ENCODE data around the gene CBLN4.

CBLN4 gene

DNA sequence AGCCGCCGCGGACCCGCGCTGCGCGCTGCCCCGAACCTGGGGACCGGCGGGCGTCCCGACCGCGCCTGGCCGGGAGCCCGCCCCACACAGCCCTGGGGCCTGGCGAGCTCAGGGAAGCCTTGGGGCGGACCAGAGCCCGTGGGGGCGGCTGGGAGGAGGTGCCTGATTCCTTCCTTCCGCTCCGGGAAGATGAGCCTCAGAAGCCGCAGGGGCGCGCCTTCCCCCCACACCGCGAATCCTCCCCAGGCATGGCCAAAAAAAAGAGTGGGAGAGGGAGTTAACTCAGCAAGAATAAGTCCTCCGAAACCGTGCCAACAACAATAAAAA is at the start of gene CBLN4:
Gene CBLN4 (minus strand): TSS at position 131 of the 327 bp plus-strand sequence. CDS start 1,348 bp downstream, outside the sequence.
- DNase-seq (ENCODE audit: low read depth in 3 of 3): no peak

DNA sequence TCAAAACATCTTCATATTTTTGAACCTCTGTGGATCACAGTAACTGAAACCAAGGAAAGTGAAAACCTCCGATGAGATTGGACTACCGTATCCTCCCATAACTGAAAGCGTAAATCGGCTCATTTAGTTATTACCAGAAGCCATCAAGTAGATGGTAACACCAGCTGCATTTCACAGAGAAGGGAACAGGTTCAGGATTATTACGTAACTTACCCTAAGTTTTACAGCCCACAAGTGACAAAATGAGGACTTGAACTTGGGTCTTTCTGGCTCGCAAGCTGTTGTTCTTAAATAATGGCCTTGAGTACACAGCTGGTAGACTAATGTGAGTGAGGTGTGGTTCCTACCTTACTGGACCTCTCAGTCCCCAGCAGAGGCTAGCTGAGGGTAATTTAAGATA is 37.9 kb upstream of the CBLN4 start:
- no peak for DNase-seq (ENCODE audit: low read depth in 3 of 3)

DNA sequence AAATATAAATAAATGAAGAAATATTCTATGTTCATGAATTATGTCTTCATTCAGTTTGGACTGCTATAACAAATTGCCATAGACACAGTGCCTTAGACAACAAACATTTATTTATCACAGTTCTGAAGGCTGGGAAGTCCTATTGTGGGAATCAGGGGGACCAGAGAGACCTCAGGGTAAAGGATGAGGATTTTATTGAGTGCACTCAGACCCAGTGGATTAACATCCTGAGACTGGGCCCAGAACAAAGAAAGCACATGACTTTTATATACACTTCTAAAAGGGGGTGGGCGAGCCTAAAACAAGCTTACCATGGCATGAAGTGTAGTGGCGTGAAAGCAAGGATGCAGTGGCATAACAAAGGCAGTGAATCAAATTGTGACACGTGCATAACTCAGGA is 26.9 kb upstream of the CBLN4 start:
- DNase-seq (ENCODE audit: low read depth in 3 of 3): no peak

DNA sequence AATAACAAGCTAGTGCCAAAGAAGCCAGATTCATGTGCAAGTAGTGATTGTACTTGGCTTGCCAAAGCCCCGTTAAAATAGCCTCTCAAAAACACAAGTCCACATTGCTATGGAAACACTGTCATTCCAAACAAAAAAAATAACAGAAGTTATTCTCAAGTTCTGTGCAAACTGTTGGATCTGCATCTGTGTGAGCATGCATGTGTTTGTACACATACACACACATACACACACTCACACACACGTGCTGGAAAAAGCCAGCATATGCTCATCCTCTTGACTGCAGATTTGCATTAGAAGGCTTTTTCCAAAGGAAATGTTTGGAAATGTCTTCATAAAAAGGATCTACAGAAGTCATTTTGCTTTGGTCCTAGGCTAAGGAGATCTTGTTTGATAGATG is 13.4 kb upstream of the CBLN4 start:
- no peak for DNase-seq (ENCODE audit: low read depth in 3 of 3)

DNA sequence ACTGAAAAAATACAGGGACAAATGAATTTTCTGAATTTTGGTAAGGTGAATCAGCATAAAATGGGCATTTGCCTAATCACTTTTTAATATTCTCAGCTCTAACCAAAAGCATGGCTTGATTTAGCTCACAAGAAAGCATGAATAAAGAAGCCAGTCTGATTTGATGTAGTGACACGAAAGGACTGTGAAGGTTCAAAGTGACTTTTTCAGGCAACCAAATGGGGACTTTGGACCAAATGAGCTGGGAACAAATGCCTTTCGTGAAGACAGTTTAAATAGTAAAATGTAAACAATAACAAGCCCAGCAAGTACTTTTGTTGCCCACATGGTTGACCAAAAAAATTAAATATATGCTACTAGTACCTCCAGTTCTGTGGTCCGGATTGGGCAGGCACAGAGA is 12.9 kb upstream of the CBLN4 start:
- no peak for DNase-seq (ENCODE audit: low read depth in 3 of 3)

DNA sequence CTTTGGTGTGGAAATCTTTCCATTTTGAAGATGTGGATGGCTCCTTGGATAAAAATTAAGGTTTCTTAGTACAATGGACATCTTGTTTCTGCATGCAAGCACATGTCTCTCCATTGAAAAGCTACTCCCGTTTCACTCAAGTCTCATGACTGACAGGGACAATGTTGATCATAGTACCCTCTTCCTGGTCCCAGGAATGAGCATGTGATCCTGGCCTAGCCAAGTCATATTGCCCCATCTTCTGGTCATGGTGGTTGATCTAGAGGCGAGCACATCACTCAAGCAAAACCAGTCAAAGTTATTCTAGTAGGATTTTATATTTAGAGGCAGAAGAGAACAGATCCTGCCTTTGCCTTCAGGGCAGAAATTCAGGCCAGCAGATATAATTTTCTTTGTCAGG is 12.2 kb upstream of the CBLN4 start:
- DNase-seq (ENCODE audit: low read depth in 3 of 3): no peak

DNA sequence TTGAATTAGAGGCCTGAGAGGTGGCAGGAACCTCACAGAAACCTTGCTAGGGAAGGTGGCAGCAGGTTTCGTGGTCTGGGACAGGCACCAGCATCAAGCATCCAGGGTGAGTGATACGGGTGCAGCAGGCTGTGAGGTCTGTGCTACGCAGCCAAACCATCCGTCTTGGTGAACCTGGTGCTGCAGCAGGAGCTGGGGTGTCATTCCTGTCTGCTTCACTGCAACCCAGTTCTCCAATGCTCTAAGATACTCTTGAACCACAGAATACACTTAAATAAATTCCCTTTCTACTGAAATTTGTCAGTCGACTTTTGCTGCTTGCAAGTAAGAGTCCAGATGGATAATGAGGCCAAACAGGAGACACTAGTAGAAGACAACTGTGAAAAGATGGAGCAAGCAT is 9.7 kb upstream of the CBLN4 start:
- no peak for DNase-seq (ENCODE audit: low read depth in 3 of 3)

DNA sequence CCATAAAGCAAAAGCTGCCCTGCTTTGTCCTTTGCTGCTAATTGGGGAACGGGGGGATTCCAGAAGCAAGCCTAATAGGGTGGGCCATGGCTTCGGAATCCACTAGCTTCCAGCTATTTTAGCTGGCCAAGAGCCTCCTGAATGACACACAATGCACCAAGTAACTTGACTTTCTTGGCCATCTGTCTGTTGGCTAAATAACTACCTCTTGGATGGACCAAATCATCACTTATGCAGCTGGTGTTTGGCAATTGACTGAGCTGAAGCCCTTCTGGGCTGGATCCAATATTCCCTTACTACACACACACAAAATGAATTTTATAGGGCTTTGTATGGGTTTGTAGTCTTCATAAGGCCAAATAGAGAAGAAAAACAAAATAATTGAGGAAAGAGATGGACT is 8.8 kb upstream of the CBLN4 start:
- no peak for DNase-seq (ENCODE audit: low read depth in 3 of 3)

DNA sequence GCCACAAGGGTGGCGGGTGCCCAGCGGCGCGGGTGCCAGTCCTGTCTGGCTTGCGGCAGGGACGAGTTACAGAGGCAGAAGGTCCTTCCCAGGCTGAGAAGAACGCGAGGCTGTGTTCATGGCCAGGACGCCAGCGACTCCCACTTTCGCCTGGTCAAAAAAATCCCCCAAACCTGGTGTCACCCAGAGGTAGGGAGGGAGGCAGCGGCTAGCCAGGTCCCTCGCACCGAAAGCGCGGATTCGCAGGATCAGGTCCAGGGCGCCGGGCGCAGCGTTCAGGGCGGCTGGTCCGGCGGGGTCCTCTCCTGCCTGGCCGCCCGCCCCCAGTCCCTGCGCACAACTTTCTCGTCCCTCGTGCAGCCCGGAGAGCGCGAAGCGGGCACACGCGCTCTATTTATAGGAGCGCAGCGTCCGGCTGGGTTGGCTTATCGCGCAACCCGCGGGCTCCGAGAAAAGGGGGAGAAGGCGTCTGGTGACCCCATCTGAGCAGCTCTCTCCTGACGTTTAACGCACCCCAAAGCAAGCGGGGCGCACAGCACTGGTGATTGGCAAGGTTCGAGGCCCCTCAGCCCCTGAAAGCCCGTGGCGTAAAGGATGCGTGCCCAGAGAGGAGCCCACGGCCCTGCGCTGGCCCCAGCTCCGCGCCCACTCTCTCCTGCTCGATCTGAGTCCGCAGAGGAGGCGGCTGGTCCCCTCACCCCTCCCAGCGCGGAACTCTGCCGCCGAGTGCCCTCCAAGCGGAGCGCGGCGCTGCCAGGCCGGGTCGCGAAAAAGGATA is 519 bp downstream of the CBLN4 start:
- DNase-seq (ENCODE audit: low read depth in 3 of 3): no peak

DNA sequence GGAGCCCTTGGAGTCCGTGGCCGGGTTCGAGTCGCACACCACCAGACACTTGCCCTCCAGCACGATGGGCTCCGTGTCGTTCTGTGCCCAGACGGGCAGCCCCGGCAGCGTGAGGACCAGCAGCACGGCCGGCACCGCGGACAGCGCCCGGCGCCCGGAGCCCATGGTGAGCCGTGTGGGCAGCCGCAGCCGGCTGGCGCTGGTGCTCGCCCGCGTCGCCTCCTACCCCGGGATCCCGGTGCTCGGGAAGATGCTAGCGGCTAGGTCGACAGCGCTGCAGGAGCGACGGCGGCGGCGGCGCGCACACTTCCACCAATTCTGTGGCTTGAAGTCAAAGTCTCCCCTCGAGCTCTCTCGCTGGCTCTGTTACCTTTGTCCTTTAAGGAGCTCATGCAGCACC is 1.3 kb downstream of the CBLN4 start:
- no peak for DNase-seq (ENCODE audit: low read depth in 3 of 3)

DNA sequence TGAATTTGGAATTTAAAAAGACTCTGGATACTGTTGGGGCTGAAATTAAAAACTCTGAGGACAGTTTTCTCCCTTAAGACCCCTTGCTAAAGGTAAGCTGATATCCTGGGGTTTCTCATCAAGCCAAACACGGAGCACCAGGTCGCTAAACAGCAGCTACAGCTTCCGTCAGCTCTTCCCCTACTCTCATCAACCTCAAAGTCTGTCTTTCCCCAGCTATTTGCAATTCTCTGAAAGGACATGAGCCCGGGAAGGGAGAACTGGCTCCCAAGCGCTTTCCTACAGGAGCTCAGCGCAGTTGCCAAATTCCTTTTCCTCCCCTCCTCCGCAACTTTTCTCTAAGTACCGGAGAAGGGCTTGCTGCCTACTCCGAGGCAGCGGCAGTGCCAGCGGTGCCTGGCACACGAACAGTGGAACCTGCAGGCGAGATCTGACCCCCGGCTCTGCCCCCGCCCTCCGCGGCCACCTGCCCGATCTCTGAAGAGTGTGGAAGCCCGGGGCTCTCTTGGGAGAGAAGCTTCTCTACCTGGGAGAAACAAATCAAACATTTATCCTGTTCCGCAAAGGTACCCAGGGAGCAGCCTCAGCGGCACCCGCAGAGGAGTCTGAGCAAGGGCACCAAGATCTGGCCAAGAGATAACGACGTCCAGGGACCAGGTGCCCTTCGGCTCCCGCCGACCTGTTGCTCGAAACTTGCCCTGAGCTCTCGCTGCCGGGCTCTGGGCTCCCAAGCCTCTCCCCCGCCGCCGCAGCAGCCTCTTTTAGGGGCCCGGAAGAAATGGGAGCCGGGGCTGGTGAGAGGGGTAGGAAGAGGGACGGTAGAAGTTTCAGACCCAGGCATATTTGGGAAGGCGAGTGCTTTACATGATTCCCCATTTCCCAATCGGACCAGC is 2.2 kb downstream of the CBLN4 start:
- no peak for DNase-seq (ENCODE audit: low read depth in 3 of 3)

DNA sequence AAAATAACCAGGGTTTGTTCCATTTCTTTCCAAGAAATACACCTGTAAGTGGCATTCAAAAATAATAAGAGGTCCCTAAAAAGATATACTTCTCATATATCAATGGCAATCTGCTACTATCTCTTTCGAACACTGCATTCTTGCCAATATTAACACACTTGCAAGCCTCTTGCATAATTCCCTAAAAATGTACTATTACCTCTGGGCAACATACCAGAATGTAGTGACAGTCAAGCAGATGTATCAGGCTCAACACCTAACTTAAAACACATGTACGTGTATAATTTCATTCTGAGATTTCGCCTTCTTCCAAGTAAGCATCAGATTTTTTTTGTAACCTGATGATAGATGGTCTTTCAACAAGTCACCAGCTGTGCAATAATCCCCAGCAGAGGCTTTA is 3.4 kb downstream of the CBLN4 start:
- DNase-seq (ENCODE audit: low read depth in 3 of 3): no peak

DNA sequence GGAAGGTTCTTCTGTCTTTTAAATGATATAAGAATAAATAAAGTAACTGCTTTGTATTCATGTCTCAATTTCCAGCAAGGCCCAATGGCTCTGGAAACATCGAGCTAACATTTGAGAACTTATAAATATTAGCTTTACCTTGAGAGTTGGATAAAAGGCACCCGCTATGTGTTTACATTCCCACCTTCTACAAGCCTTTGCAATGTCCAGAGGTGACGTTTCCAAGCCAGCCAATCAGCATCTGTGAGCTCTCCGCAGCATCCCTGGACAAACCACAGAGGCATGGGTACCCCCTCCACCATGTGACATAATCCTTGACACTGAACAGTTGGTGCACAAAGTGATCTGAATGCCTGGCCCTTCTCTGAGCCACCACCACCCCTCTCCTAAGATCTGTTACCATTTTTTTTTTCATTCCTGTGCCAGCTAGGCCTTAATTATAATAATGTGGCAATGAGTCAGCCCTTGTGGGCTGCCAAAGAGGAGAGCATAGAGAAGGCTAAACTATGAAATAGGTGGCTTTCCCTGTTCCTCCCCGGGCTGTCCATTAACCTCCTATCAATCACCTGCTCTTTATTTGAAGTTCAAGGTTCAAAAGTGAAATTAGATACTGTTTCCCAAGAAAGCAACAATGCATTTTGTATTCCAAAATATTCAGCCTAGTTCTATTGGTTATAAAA is 4.1 kb downstream of the CBLN4 start:
- DNase-seq (ENCODE audit: low read depth in 3 of 3): no peak

DNA sequence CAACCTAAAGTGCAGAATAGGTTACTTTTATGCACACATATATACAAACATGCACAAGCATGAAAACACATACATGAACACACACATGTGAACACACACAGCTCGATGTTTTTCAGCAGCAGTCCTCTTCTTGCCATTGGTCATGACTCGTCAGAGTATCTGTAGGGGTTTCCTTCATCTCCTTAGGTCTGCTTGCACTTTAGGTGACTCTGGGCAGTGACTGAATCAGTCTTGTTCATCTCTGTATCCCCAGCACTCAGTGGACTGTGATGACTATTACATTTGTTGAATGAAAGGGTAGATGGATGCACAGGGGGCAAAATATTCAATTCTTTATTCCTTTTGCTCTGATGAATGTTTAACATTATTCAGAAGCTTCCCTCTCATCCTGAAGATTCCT is 26.8 kb downstream of the CBLN4 start:
- no peak for DNase-seq (ENCODE audit: low read depth in 3 of 3)

DNA sequence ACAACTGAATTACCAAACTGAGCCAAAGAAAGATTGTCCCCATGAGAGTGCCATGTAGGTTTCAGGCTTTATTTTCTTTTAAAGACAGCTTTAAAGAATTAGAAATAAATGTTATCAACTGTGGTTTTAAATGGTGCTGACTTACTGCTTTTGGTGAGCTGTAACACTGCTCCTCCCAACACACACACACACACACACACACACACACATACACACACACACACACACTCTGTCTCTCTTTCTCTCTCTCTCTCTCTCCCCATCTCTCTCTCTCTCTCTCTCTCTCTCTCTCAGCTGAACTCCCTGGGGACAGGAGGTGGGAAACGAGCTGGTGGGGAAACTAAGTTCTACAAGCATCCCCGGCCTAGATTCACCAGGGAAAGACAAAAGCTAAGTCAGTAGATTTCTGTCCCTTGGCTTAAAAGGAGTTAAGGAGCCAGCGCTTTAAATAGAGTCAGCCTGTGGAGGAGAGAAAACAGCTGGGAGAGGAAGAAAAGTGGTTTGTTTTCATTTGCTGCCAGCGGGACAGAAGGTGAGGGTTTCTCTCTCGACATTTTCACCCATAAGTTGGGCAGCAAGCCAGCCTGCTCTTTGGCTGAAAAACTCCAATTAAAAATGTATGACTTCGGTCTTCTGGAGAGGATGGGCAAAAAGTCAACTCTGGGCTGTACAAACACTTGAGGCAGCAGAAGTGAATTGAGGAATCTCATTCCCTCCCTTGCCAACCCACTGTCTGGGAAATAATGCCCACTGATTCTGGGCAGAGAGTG is 27.4 kb downstream of the CBLN4 start:
- DNase-seq (ENCODE audit: low read depth in 3 of 3): no peak

DNA sequence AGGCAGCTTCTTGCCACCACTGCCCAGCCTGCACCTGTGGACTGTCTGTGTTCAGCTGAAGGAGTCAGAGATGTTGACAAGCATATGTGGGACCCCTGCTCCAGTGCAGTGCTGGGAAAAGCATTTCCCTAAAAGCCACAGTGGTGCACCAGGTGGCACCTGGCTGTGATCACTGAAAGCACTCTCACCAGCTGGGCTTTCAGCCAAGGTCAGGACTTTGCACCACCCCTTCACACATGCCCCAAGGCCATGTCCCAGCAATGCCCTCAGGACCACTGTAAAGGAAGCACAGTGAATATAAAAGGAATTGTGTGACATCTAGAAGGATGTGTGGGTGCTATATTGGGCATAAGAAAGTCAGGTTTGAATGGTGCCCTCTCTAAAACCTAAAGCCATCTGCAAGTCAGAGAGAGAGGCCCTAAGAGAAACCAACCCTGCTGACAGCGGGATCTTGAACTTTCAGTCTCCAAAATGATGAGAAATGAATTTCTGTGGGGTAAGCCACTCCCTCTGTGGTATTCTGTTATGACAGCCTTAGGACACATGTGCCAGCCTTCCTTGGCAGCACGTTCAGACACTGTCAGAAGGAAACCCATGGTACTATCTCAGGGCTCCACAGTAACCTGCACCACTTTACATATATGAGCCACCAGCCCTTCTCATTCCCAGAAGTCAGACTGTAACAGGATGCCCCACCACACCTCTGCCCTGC is 30.7 kb downstream of the CBLN4 start:
- DNase-seq (ENCODE audit: low read depth in 3 of 3): no peak

DNA sequence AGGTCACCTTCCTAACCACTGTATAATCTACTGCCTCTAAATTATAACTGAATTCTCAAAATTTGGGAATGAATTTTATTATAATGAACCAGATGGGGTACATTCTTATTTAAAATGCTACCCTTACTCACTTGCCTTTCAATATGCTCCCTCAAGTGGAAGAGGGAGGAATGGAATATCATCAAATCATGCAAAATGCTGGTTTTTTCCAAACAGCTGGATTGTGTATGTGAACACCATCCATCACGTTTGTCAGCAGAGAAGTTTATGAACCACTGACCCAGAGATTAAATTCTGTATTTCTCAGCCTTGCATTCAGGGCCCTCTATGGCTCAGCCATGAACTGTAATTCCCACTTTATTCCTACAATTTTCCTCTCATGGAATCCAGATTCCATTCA is 40.5 kb downstream of the CBLN4 start:
- DNase-seq (ENCODE audit: low read depth in 3 of 3): no peak

DNA sequence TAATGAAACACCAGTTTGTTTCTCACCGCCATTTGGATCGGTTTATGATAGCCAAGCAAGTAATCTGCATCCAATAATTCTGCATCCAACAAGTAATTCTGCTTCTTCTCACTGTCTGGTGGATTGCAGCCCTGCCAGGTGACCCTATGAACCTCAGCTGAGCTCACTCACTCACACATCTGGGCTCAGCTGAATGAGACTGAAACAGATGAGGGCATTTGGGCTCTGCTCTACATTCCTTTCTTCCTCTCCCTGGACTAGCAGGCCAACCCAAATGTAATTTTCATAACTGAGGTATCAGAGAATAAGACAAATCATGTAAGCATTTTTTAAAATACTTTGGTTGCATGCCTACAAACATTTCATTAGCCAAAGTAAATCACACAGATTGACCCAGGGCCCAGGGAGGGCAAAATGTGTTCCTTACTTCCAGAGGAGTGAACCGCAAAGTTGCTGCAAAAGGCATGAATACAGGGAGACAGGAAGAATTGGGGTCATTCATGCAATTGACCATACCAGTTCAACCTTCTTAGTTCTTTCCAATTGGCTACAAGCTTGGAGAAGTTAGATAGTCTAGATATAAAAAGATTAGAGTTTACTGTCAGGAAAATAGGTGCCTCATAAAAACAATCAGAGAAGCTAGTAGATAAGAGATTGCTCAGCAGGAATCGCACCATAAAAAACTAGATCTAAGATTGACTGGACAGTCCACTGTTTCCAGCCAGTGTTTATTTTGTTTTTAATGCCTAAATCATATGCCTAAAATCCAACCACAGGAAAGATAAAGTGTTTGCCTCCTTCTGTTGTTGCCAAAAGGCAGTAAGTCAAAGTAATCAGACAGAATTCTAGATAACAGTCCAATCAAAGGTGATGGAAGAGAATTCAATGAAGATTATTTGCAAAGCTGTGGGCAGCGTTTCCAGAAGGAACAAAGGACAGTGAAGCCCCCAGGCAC is 43.7 kb downstream of the CBLN4 start:
- DNase-seq (ENCODE audit: low read depth in 3 of 3): no peak

DNA sequence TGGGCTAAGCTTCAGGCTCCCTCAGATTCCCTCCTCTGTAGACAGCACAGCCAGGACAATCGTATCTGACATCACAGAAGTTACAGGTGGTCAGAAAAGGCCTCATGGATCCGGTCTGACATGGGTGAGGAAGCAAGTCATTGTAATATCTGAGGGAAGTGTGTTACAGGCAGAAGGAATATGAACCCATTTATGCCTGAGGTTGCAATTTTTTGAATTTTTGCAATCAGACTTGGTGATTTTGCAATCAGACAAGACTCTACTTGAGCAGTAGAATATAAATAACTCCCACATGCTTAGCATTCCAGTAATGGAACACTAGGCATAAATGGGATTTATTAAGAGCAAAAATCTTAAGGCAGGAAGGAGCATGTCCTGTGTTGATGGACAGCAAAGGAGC is 52.1 kb downstream of the CBLN4 start:
- DNase-seq (ENCODE audit: low read depth in 3 of 3): no peak

DNA sequence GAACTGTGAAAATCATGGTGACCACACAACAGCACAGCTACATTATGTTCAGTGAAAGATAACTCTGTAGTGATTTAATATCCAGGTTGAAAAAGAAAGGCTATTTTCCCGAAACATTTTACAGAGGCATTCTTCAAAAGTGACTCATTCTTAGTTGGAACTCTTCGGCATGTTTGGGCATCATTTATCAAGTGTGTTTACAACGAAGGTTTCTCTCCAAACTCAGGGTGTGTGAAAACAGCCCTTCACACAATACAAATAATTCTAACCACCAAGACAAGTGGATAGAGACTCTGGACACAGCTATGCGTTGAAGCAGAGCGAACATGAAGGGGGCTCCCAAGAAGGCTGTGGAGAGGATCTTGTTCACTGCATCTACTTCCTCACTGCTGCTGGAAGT is 57.6 kb downstream of the CBLN4 start:
- DNase-seq (ENCODE audit: low read depth in 3 of 3): no peak
